ENCODE results near the gene TBL1XR1. TPM values are rescaled to one million over a fixed set of nuclear protein-coding genes. Genes with fewer than 3 reads are reported as not detected.

The TBL1XR1 gene
- total RNA-seq, 1 experiment from 2014 or later, result 192 TPM

DNA sequence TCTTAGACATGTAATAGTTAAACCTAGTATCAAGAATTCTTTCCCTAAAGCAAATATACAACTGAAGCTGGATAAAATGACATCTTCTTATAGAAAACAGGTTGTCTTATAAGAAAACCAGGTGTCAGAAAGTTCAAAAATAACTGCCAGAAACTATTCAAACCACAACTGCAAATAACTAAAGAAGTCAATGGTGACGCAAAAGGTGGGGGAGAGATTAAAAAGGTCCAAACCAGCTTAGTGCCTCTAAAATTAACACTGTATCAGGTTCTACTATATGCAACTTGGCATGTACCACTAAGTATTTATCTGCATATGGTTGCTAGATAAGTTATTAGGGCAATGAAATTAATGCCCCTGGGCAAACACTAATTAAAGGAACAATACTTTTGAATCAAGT lies 136.8 kb downstream of the TBL1XR1 start:
- no peak for ATAC-seq
- Histone ChIP-seq H3K36me3 (ENCODE audit: control insufficient read depth, insufficient read depth, low read length) (no peaks in the 10 kb centered on the region; the same call in 1 of the 2 replicates), H3K4me1 (ENCODE audit: control insufficient read depth, insufficient read depth, low read length) (peaks cover 40% of the 10 kb centered on the region), H3K9me3 (ENCODE audit: control insufficient read depth, insufficient read depth, low read depth, low read length) (no peaks in the 10 kb centered on the region), H3K27me3 (ENCODE audit: control insufficient read depth, insufficient read depth, low read length) (no peaks in the 10 kb centered on the region), H3K4me3 (ENCODE audit: low read depth in 2 of 2, low read length in 2 of 2) (no peak overlapping the region), H3K27ac (ENCODE audit: low read length) (no peak overlapping the region)
- in situ Hi-C loops (cut with HindIII; ENCODE audit: low pct_unique_long_range_greater_than_20kb, low sequenced_read_pairs), result no loop called here
- ChIA-PET POLR2A (no interaction called here), CTCF (no interaction called here)
- DNase-seq (ENCODE audit: low read depth, low spot score), result no peak
- no TSS peak for BruUV-seq (replicated peaks)
- TF ChIP-seq TCF7L2 (IDR thresholded peaks at IDR 0.05; ENCODE audit: low read depth, low read length), result no peak
- no peak for TF ChIP-seq SIN3A (IDR thresholded peaks at IDR 0.05; ENCODE audit: borderline replicate concordance, insufficient read depth, low read depth, low read length)
- TF ChIP-seq, protein P1, sequence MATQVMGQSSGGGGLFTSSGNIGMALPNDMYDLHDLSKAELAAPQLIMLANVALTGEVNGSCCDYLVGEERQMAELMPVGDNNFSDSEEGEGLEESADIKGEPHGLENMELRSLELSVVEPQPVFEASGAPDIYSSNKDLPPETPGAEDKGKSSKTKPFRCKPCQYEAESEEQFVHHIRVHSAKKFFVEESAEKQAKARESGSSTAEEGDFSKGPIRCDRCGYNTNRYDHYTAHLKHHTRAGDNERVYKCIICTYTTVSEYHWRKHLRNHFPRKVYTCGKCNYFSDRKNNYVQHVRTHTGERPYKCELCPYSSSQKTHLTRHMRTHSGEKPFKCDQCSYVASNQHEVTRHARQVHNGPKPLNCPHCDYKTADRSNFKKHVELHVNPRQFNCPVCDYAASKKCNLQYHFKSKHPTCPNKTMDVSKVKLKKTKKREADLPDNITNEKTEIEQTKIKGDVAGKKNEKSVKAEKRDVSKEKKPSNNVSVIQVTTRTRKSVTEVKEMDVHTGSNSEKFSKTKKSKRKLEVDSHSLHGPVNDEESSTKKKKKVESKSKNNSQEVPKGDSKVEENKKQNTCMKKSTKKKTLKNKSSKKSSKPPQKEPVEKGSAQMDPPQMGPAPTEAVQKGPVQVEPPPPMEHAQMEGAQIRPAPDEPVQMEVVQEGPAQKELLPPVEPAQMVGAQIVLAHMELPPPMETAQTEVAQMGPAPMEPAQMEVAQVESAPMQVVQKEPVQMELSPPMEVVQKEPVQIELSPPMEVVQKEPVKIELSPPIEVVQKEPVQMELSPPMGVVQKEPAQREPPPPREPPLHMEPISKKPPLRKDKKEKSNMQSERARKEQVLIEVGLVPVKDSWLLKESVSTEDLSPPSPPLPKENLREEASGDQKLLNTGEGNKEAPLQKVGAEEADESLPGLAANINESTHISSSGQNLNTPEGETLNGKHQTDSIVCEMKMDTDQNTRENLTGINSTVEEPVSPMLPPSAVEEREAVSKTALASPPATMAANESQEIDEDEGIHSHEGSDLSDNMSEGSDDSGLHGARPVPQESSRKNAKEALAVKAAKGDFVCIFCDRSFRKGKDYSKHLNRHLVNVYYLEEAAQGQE (IDR thresholded peaks at IDR 0.05; ENCODE audit: insufficient read depth in 1 of 2, low read depth in 2 of 2, low read length in 1 of 2), result no peak
- TF ChIP-seq POLR2AphosphoS5 (IDR thresholded peaks at IDR 0.05; ENCODE audit: low read depth, low read length), result no peak
- no peak for TF ChIP-seq CTCF (IDR thresholded peaks at IDR 0.05)
- intact Hi-C loops (cut with micrococcal nuclease; ENCODE audit: unreplicated experiment), result no loop called here

DNA sequence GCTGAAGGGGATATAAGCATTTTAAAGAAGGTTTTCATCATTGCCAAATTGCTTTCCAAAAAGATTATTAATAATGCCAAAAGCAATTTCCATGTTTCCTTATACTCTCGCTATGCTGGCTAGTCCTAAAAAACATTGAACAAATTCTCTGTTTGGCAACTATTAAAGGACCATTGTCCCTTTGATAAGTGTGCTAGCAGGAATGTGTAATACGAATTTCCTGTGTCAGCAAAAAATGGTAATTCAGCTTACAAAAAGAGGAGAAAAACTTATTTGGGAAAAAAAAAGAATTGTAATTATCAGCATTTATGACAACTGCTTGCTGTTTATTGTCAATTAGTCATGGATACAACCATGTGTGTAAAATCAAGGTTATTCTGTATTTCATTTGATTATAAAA lies 138.6 kb downstream of the TBL1XR1 start:
- CTCF ChIA-PET, result no interaction called here
- ATAC-seq (no peak), DNase-seq (ENCODE audit: low read depth, low spot score) (no peak)
- Histone ChIP-seq H3K4me1 (ENCODE audit: control insufficient read depth, insufficient read depth, low read length) (peaks cover 38% of the 10 kb centered on the region), H3K9me3 (ENCODE audit: control insufficient read depth, insufficient read depth, low read depth, low read length) (no peaks in the 10 kb centered on the region), H3K4me3 (ENCODE audit: low read depth in 2 of 2, low read length in 2 of 2) (no peak overlapping the region), H3K27me3 (ENCODE audit: control insufficient read depth, insufficient read depth, low read length) (no peaks in the 10 kb centered on the region), H3K27ac (ENCODE audit: low read length) (no peak overlapping the region), H3K36me3 (ENCODE audit: control insufficient read depth, insufficient read depth, low read length) (no peaks in the 10 kb centered on the region; the same call in 1 of the 2 replicates)
- BruUV-seq (replicated peaks), result no TSS peak
- TF ChIP-seq TCF7L2 (IDR thresholded peaks at IDR 0.05; ENCODE audit: low read depth, low read length), result no peak
- TF ChIP-seq SIN3A (IDR thresholded peaks at IDR 0.05; ENCODE audit: borderline replicate concordance, insufficient read depth, low read depth, low read length), result no peak
- TF ChIP-seq, protein P1 (IDR thresholded peaks at IDR 0.05; ENCODE audit: insufficient read depth in 1 of 2, low read depth in 2 of 2, low read length in 1 of 2), result no peak
- no peak for TF ChIP-seq CTCF (IDR thresholded peaks at IDR 0.05)
- no peak for TF ChIP-seq POLR2AphosphoS5 (IDR thresholded peaks at IDR 0.05; ENCODE audit: low read depth, low read length)
- intact Hi-C loops (cut with micrococcal nuclease; ENCODE audit: unreplicated experiment) (no loop called here), in situ Hi-C loops (cut with HindIII; ENCODE audit: low pct_unique_long_range_greater_than_20kb, low sequenced_read_pairs) (no loop called here)
- POLR2A ChIA-PET, result no interaction called here

Data from Panc1 (cell line).